ENCODE results near the gene KRTAP4-5. TPM values are rescaled to one million over a fixed set of nuclear protein-coding genes. Genes with fewer than 3 reads are reported as not detected.
"Not testable (repeated sequence)": the region's sequence is repeated elsewhere in the genome, so short reads cannot be mapped to it uniquely, and the experiment has no call there.

Gene KRTAP4-5
- total RNA-seq, 1 donor from 2014 or later = not detected

GRCh38 chr17:41108728-41109386, 40.8 kb downstream of the KRTAP4-5 start:
- not testable (repeated sequence) for DNase-seq (ENCODE audit: low spot score)

GRCh38 chr17:41107941-41108450, 41.6 kb downstream of the KRTAP4-5 start:
- no peak for DNase-seq (ENCODE audit: low spot score)

GRCh38 chr17:41105347-41105746, 44.3 kb downstream of the KRTAP4-5 start, which contains the start of gene KRTAP4-9:
TSS of gene KRTAP4-9 (plus strand) at chr17:41105389. CDS start at chr17:41105389, 0 bp downstream.
- DNase-seq (ENCODE audit: low spot score) = not testable (repeated sequence)

- not testable (repeated sequence) for DNase-seq (ENCODE audit: low spot score)
These were observed 45.1 kb downstream of the KRTAP4-5 start for GRCh38 chr17:41104386-41105038.

GRCh38 chr17:41103896-41104295, 45.7 kb downstream of the KRTAP4-5 start:
- no peak for DNase-seq (ENCODE audit: low spot score)

GRCh38 chr17:41101586-41102259, 47.9 kb downstream of the KRTAP4-5 start, which contains the start of gene KRTAP4-16:
TSS of gene KRTAP4-16 (minus strand) at chr17:41102209. CDS start at chr17:41102209, 0 bp downstream.
- DNase-seq (ENCODE audit: low spot score) = no peak

GRCh38 chr17:41099682-41100480, 49.7 kb downstream of the KRTAP4-5 start:
- DNase-seq (ENCODE audit: low spot score) = not testable (repeated sequence)

Other genes with a start within 250 kb of the KRTAP4-5 start
- 7.0 TPM for gene KRT23, start 212.2 kb downstream of the KRTAP4-5 start, total RNA-seq
- not detected for gene KRT39, start 182.9 kb downstream of the KRTAP4-5 start, total RNA-seq
- not detected for gene KRT40, start 165.5 kb downstream of the KRTAP4-5 start, total RNA-seq
- gene KRTAP3-3, start 155.7 kb downstream of the KRTAP4-5 start, total RNA-seq = not detected
- gene KRTAP3-2, start 149.9 kb downstream of the KRTAP4-5 start, total RNA-seq = not detected
- not detected for gene KRTAP3-1, start 140.7 kb downstream of the KRTAP4-5 start, total RNA-seq
- not detected for gene KRTAP1-5, start 122.6 kb downstream of the KRTAP4-5 start, total RNA-seq
- not detected for gene KRTAP1-4, start 119.6 kb downstream of the KRTAP4-5 start, total RNA-seq
- not detected for gene KRTAP1-3, start 115.0 kb downstream of the KRTAP4-5 start, total RNA-seq
- not detected for gene KRTAP1-1, start 108.4 kb downstream of the KRTAP4-5 start, total RNA-seq
- gene KRTAP2-1, start 102.5 kb downstream of the KRTAP4-5 start, total RNA-seq = not detected
- gene KRTAP2-2, start 94.6 kb downstream of the KRTAP4-5 start, total RNA-seq = not detected
- not detected for gene KRTAP2-3, start 89.7 kb downstream of the KRTAP4-5 start, total RNA-seq
- not detected for gene KRTAP2-4, start 83.9 kb downstream of the KRTAP4-5 start, total RNA-seq
- gene KRTAP4-7, start 65.7 kb downstream of the KRTAP4-5 start, total RNA-seq = not detected
- gene KRTAP4-8, start 51.7 kb downstream of the KRTAP4-5 start, total RNA-seq = not detected
- gene KRTAP4-16, start 47.6 kb downstream of the KRTAP4-5 start, total RNA-seq = not detected
- gene KRTAP4-9, start 44.4 kb downstream of the KRTAP4-5 start, total RNA-seq = not detected
- gene KRTAP4-11, start 31.5 kb downstream of the KRTAP4-5 start, total RNA-seq = not detected
- gene KRTAP4-12, start 25.6 kb downstream of the KRTAP4-5 start, total RNA-seq = not detected
- not detected for gene KRTAP4-6, start 9.3 kb downstream of the KRTAP4-5 start, total RNA-seq
- gene KRTAP4-4, start 10.9 kb upstream of the KRTAP4-5 start, total RNA-seq = not detected
- not detected for gene KRTAP4-3, start 18.4 kb upstream of the KRTAP4-5 start, total RNA-seq
- not detected for gene KRTAP4-2, start 28.4 kb upstream of the KRTAP4-5 start, total RNA-seq
- gene KRTAP4-1, start 35.1 kb upstream of the KRTAP4-5 start, total RNA-seq = not detected
- gene KRTAP9-1, start 40.1 kb upstream of the KRTAP4-5 start, total RNA-seq = not detected
- not detected for gene KRTAP9-2, start 76.8 kb upstream of the KRTAP4-5 start, total RNA-seq
- gene KRTAP9-3, start 82.6 kb upstream of the KRTAP4-5 start, total RNA-seq = not detected
- not detected for gene KRTAP9-8, start 88.2 kb upstream of the KRTAP4-5 start, total RNA-seq
- gene KRTAP9-4, start 99.9 kb upstream of the KRTAP4-5 start, total RNA-seq = not detected
- not detected for gene KRTAP9-9, start 105.6 kb upstream of the KRTAP4-5 start, total RNA-seq
- gene KRTAP9-6, start 115.6 kb upstream of the KRTAP4-5 start, total RNA-seq = not detected
- not detected for gene KRTAP9-7, start 125.9 kb upstream of the KRTAP4-5 start, total RNA-seq
- not detected for gene KRTAP29-1, start 153.0 kb upstream of the KRTAP4-5 start, total RNA-seq
- gene KRTAP16-1, start 159.5 kb upstream of the KRTAP4-5 start, total RNA-seq = not detected
- not detected for gene KRTAP17-1, start 165.9 kb upstream of the KRTAP4-5 start, total RNA-seq
- not detected for gene KRT33A, start 201.0 kb upstream of the KRTAP4-5 start, total RNA-seq
- not detected for gene KRT33B, start 220.0 kb upstream of the KRTAP4-5 start, total RNA-seq
- not detected for gene KRT34, start 232.5 kb upstream of the KRTAP4-5 start, total RNA-seq
- gene KRT31, start 247.8 kb upstream of the KRTAP4-5 start, total RNA-seq = not detected